Caco-2 (cell line): Measurements from ENCODE around the gene PER2. TPM values are rescaled to one million over a fixed set of nuclear protein-coding genes. Genes with fewer than 3 reads are reported as not detected.

Experiments
- BruUV-seq: library from RNA; stranded (reverse); fragments of 400-500 nt; replicated peaks from 2 replicates; lab custom pipeline; 2021; lab: Mats Ljungman, UMichigan
- CTCF ChIA-PET: fragments of 300-600 bp; sonication (Branson Sonifier 250); formaldehyde crosslinking; loops from one replicate; lab custom pipeline; 2022; ENCODE audit warnings: antibody characterized with exemption; lab: Charles Lee
- POLR2A ChIA-PET: fragments of 300-600 bp; sonication (Branson Sonifier 250); formaldehyde crosslinking; loops from one replicate; lab custom pipeline; 2022; ENCODE audit warnings: antibody characterized with exemption; lab: Charles Lee
- DNase-seq, 2 experiments: peaks; one replicate each; pipeline versions ENCODE4 v3.0.0 to v3.0.0-alpha.2; 2020 to 2022
- H3K27me3 ChIP-seq: replicated peaks from 2 replicates; pipeline ENCODE4 v1.6.0; 2011; ENCODE audit warnings: low read length; ENCODE audit not compliant: control insufficient read depth, insufficient read depth
- H3K36me3 ChIP-seq: 2 replicates; pipeline ENCODE4 v1.5.1; 2011; ENCODE audit warnings: low read length; ENCODE audit not compliant: control insufficient read depth, insufficient read depth
- H3K4me1 ChIP-seq: fragments of 250-450 bp; sonication (Bioruptor Pico); 2 replicates; pipeline ENCODE4 v1.5.1; 2020; ENCODE audit warnings: mild to moderate bottlenecking
- H3K4me3 ChIP-seq: 2 replicates; pipeline ENCODE4 v1.5.1; 2011; ENCODE audit warnings: low read depth, mild to moderate bottlenecking, control low read depth, low read length
- H3K9me3 ChIP-seq: fragments of 250-450 bp; sonication (Bioruptor Pico); 2 replicates; pipeline ENCODE4 v1.5.1; 2020; ENCODE audit warnings: mild to moderate bottlenecking, moderate library complexity
- H3K27ac Mint-ChIP-seq: one replicate; pipeline ENCODE4 v1.8.0; 2022; ENCODE audit warnings: mixed read lengths; ENCODE audit not compliant: unreplicated experiment
- H3K27me3 Mint-ChIP-seq: one replicate; pipeline ENCODE4 v1.8.0; 2022; ENCODE audit warnings: mixed read lengths; ENCODE audit not compliant: insufficient read depth, unreplicated experiment
- H3K36me3 Mint-ChIP-seq: one replicate; pipeline ENCODE4 v1.8.0; 2022; ENCODE audit warnings: mild to moderate bottlenecking, mixed read lengths; ENCODE audit not compliant: insufficient read depth, unreplicated experiment
- H3K4me1 Mint-ChIP-seq: one replicate; pipeline ENCODE4 v1.8.0; 2022; ENCODE audit warnings: low read depth, mixed read lengths; ENCODE audit not compliant: unreplicated experiment
- H3K4me3 Mint-ChIP-seq: one replicate; pipeline ENCODE4 v1.8.0; 2022; ENCODE audit warnings: mild to moderate bottlenecking, moderate library complexity, mixed read lengths; ENCODE audit not compliant: unreplicated experiment
- H3K9me3 Mint-ChIP-seq: one replicate; pipeline ENCODE4 v1.8.0; 2022; ENCODE audit warnings: mixed read lengths; ENCODE audit not compliant: unreplicated experiment
- CTCF ChIP-seq, 2 experiments: fragments of 200-600 bp in 1 of 2; IDR thresholded peaks; 1 replicate in 1 of 2; 2 replicates in 1 of 2; pipeline versions ENCODE4 v1.5.1 to v1.8.0; 2011 to 2022; ENCODE audit warnings: antibody characterized with exemption in 1 of 2, control low read depth in 1 of 2, inconsistent platforms in 1 of 2, low read depth in 1 of 2, low read length in 1 of 2, mild to moderate bottlenecking in 1 of 2, moderate library complexity in 1 of 2; ENCODE audit not compliant: insufficient read depth in 1 of 2, severe bottlenecking in 1 of 2, unreplicated experiment in 1 of 2
- intact Hi-C: fragments of 100-400 bp; cut with micrococcal nuclease; formaldehyde crosslinking; loops from one replicate; pipeline ENCODE4 v1.10.0; 2022; ENCODE audit not compliant: unreplicated experiment
- total RNA-seq: library from RNA; stranded (reverse); gene quantifications from 2 replicates; pipeline ENCODE4 v1.2.3, GENCODE V29; 2022

PER2 gene
- total RNA-seq, 1 experiment from 2014 or later, result 12.2 TPM

GRCh38 chr2:238239543-238239862 is 48.9 kb downstream of the PER2 start:
- Histone ChIP-seq H3K4me3 (peak overlapping the region; percentile 75), H3K9me3 (no peaks in the 10 kb centered on the region), H3K36me3 (no peaks in the 10 kb centered on the region), H3K4me1 (no peaks in the 10 kb centered on the region), H3K27me3 (no peaks in the 10 kb centered on the region)
- no TSS peak for BruUV-seq
- ChIA-PET POLR2A (interaction anchor here (0.5 to 1.5 kb wide), 3 partner anchors 24 to 549 kb away, joined by 5 to 8 read pairs (median 5); no protein-coding TSS in a partner anchor), CTCF (interaction anchor here (3.0 kb wide), 1 partner anchor 24 kb away, joined by 13 read pairs; no protein-coding TSS in a partner anchor)
- no peak for DNase-seq
- TF ChIP-seq CTCF (IDR thresholded peaks at IDR 0.05; ENCODE audit: insufficient read depth in 1 of 2, low read depth in 1 of 2, low read length in 1 of 2, severe bottlenecking in 1 of 2, unreplicated experiment in 1 of 2), result no peak
- H3K4me1 Mint-ChIP-seq, result no peaks in the 10 kb centered on the region
- peaks cover 11% of the 10 kb centered on the region for H3K36me3 Mint-ChIP-seq
- intact Hi-C loops, result no loop called here
- peak overlapping the region; percentile 98 for H3K4me3 Mint-ChIP-seq
- no peaks in the 10 kb centered on the region for H3K27me3 Mint-ChIP-seq
- no peak overlapping the region for H3K27ac Mint-ChIP-seq
- H3K9me3 Mint-ChIP-seq, result no peaks in the 10 kb centered on the region

- Mint-ChIP-seq H3K27me3 (no peaks in the 10 kb centered on the region), H3K4me3 (peak overlapping the region; percentile 62), H3K27ac (no peak overlapping the region), H3K9me3 (no peaks in the 10 kb centered on the region), H3K4me1 (no peaks in the 10 kb centered on the region), H3K36me3 (peaks cover 11% of the 10 kb centered on the region)
- H3K4me3 ChIP-seq, result peak overlapping the region; percentile 75
- intact Hi-C loops, result no loop called here
- no peaks in the 10 kb centered on the region for H3K4me1 ChIP-seq
- peak; percentile 45 to 46 for DNase-seq
- TF ChIP-seq CTCF (IDR thresholded peaks at IDR 0.05; ENCODE audit: insufficient read depth in 1 of 2, low read depth in 1 of 2, low read length in 1 of 2, severe bottlenecking in 1 of 2, unreplicated experiment in 1 of 2), result no peak
- no TSS peak for BruUV-seq
- no peaks in the 10 kb centered on the region for H3K9me3 ChIP-seq
- no peaks in the 10 kb centered on the region for H3K36me3 ChIP-seq
- H3K27me3 ChIP-seq, result no peaks in the 10 kb centered on the region
- ChIA-PET CTCF (interaction anchor here (0.7 to 3.0 kb wide), 2 partner anchors 24 to 1671 kb away, joined by 3 to 13 read pairs; no protein-coding TSS in a partner anchor), POLR2A (interaction anchor here (0.6 to 1.5 kb wide), 2 partner anchors 24 to 36 kb away, joined by 5 to 8 read pairs; no protein-coding TSS in a partner anchor)
Measured at GRCh38 chr2:238238766-238239542, 49.5 kb downstream of the PER2 start.

GRCh38 chr2:238238311-238238765 is 50.1 kb downstream of the PER2 start:
- H3K9me3 ChIP-seq, result no peaks in the 10 kb centered on the region
- Mint-ChIP-seq H3K27me3 (no peaks in the 10 kb centered on the region), H3K36me3 (peaks cover 11% of the 10 kb centered on the region), H3K4me3 (peak overlapping the region; percentile 62), H3K9me3 (no peaks in the 10 kb centered on the region), H3K4me1 (no peaks in the 10 kb centered on the region), H3K27ac (no peak overlapping the region)
- no peak for DNase-seq
- peak overlapping the region; percentile 75 for H3K4me3 ChIP-seq
- CTCF ChIA-PET, result no interaction called here
- H3K4me1 ChIP-seq, result no peaks in the 10 kb centered on the region
- no peaks in the 10 kb centered on the region for H3K36me3 ChIP-seq
- TSS peak; percentile 89 for BruUV-seq
- no peak for TF ChIP-seq CTCF (IDR thresholded peaks at IDR 0.05; ENCODE audit: insufficient read depth in 1 of 2, low read depth in 1 of 2, low read length in 1 of 2, severe bottlenecking in 1 of 2, unreplicated experiment in 1 of 2)
- H3K27me3 ChIP-seq, result no peaks in the 10 kb centered on the region
- intact Hi-C loops, result no loop called here
- POLR2A ChIA-PET, result no interaction called here
